H1 (cell line): ENCODE data around the gene EPB42. TPM values are rescaled to one million over a fixed set of nuclear protein-coding genes. Genes with fewer than 3 reads are reported as not detected.
"Not testable (repeated sequence)": the region's sequence is repeated elsewhere in the genome, so short reads cannot be mapped to it uniquely, and the experiment has no call there.

ENCODE experiments used
- CTCF ChIA-PET: fragments of 300-600 bp; sonication (Branson Sonifier 250); formaldehyde crosslinking; loops from one replicate; lab custom pipeline; 2021; ENCODE audit not compliant: partially characterized antibody; lab: Charles Lee
- POLR2A ChIA-PET: fragments of 300-600 bp; sonication (Branson Sonifier 250); formaldehyde crosslinking; loops from one replicate; lab custom pipeline; 2021; ENCODE audit warnings: inconsistent platforms; ENCODE audit not compliant: partially characterized antibody; lab: Charles Lee
- DNase-seq, 2 experiments: peaks; one replicate each; pipeline versions ENCODE4 v3.0.0 to v3.0.0-alpha.2; 2010 to 2022; ENCODE audit warnings: low spot score in 2 of 2, low read depth in 1 of 2, mixed read lengths in 1 of 2
- FAIRE-seq: peaks from 2 replicates; lab custom pipeline; 2011; peaks lifted over from hg19 to GRCh38; lab: Jason Lieb, UNC
- H2AFZ ChIP-seq: 2 replicates; pipeline ENCODE4 v1.8.1; 2012; ENCODE audit warnings: low read length, inconsistent platforms
- H2AK5ac ChIP-seq: 2 replicates; pipeline ENCODE4 v1.6.1; 2013; ENCODE audit warnings: low read depth, low read length
- H2BK120ac ChIP-seq: replicated peaks from 2 replicates; pipeline ENCODE3; 2013; ENCODE audit warnings: low read depth, low read length, inconsistent platforms
- H2BK12ac ChIP-seq: 2 replicates; pipeline ENCODE4 v1.6.1; 2013; ENCODE audit warnings: low read depth, low read length
- H2BK15ac ChIP-seq: 2 replicates; pipeline ENCODE4 v1.6.1; 2013; ENCODE audit warnings: low read length
- H2BK20ac ChIP-seq: 2 replicates; pipeline ENCODE4 v1.6.1; 2013; ENCODE audit warnings: low read length
- H2BK5ac ChIP-seq: 2 replicates; pipeline ENCODE4 v1.6.1; 2013; ENCODE audit warnings: low read depth, low read length
- H3K14ac ChIP-seq: 2 replicates; pipeline ENCODE4 v1.6.1; 2013; ENCODE audit warnings: inconsistent platforms; ENCODE audit not compliant: insufficient read length
- H3K18ac ChIP-seq: 2 replicates; pipeline ENCODE4 v1.6.1; 2013; ENCODE audit warnings: low read length; ENCODE audit errors: extremely low read depth
- H3K23ac ChIP-seq: 2 replicates; pipeline ENCODE4 v1.6.1; 2013; ENCODE audit warnings: inconsistent platforms; ENCODE audit not compliant: insufficient read length
- H3K23me2 ChIP-seq: 2 replicates; pipeline ENCODE4 v1.6.1; 2013; ENCODE audit warnings: low read depth, low read length
- H3K27ac ChIP-seq: 2 replicates; pipeline ENCODE4 v1.6.1; 2011; ENCODE audit warnings: low read depth, low read length, inconsistent platforms
- H3K27me3 ChIP-seq, 4 experiments: replicated peaks in 1 of 4; 1 replicate in 1 of 4; 2 replicates in 3 of 4; pipeline versions ENCODE4 v1.6.1 to v1.8.1; 2011 to 2013; ENCODE audit warnings: low read length in 3 of 4, mild to moderate bottlenecking in 3 of 4, inconsistent platforms in 2 of 4, mixed read lengths in 2 of 4, moderate library complexity in 1 of 4; ENCODE audit not compliant: control insufficient read depth in 3 of 4, insufficient read depth in 3 of 4; ENCODE audit errors: extremely low read depth in 1 of 4
- H3K36me3 ChIP-seq, 4 experiments: 2 replicates each; pipeline versions ENCODE4 v1.6.1 to v1.8.1; 2011 to 2013; ENCODE audit warnings: mild to moderate bottlenecking in 4 of 4, low read length in 3 of 4, moderate library complexity in 2 of 4, control low read depth in 1 of 4, inconsistent platforms in 1 of 4; ENCODE audit not compliant: insufficient read depth in 4 of 4, control insufficient read depth in 2 of 4
- H3K4ac ChIP-seq: replicated peaks from 2 replicates; pipeline ENCODE3; 2013; ENCODE audit warnings: low read length, low read depth, mixed read lengths, inconsistent platforms; ENCODE audit not compliant: insufficient read length
- H3K4me1 ChIP-seq, 4 experiments: replicated peaks in 1 of 4; 1 replicate in 1 of 4; 2 replicates in 3 of 4; pipeline versions ENCODE4 v1.6.1 to v1.8.1; 2011 to 2013; ENCODE audit warnings: low read length in 3 of 4, inconsistent platforms in 2 of 4, mixed read lengths in 1 of 4; ENCODE audit not compliant: insufficient read depth in 4 of 4, control insufficient read depth in 3 of 4
- H3K4me2 ChIP-seq, 2 experiments: 2 replicates each; pipeline versions ENCODE4 v1.6.1 to v1.8.1; 2011 to 2013; ENCODE audit warnings: low read depth in 2 of 2, low read length in 2 of 2, control low read depth in 1 of 2, inconsistent platforms in 1 of 2, mild to moderate bottlenecking in 1 of 2; ENCODE audit not compliant: insufficient read depth in 1 of 2
- H3K4me3 ChIP-seq, 4 experiments: fragments of 200-600, 300-600 bp in 1 of 4; sonication (generic), shearing (Covaris generic), sonication (Bioruptor Twin) in 1 of 4; 2 replicates each; pipeline versions ENCODE4 v1.5.1 to v1.8.1; 2011 to 2016; ENCODE audit warnings: low read length in 4 of 4, low read depth in 3 of 4, control low read depth in 2 of 4, inconsistent platforms in 2 of 4, mild to moderate bottlenecking in 2 of 4, mixed read lengths in 1 of 4, moderate library complexity in 1 of 4; ENCODE audit not compliant: insufficient read depth in 2 of 4; ENCODE audit errors: extremely low read depth in 1 of 4
- H3K56ac ChIP-seq: replicated peaks from 2 replicates; pipeline ENCODE3; 2013; ENCODE audit warnings: low read depth, mild to moderate bottlenecking, mixed read lengths, low read length, inconsistent platforms; ENCODE audit not compliant: insufficient read length
- H3K79me1 ChIP-seq: 2 replicates; pipeline ENCODE4 v1.6.1; 2013; ENCODE audit warnings: low read depth, low read length, control low read depth
- H3K79me2 ChIP-seq, 2 experiments: 2 replicates each; pipeline versions ENCODE4 v1.6.1 to v1.8.1; 2012 to 2013; ENCODE audit warnings: low read length in 2 of 2, mild to moderate bottlenecking in 2 of 2, inconsistent platforms in 1 of 2; ENCODE audit not compliant: insufficient read depth in 2 of 2, control insufficient read depth in 1 of 2
- H3K9ac ChIP-seq, 4 experiments: replicated peaks in 1 of 4; 1 replicate in 1 of 4; 2 replicates in 3 of 4; pipeline versions ENCODE4 v1.6.1 to v1.8.1; 2011 to 2013; ENCODE audit warnings: low read depth in 3 of 4, low read length in 3 of 4, control low read depth in 2 of 4, mild to moderate bottlenecking in 2 of 4, moderate library complexity in 2 of 4, inconsistent platforms in 1 of 4; ENCODE audit errors: extremely low read depth in 1 of 4
- H3K9me3 ChIP-seq, 2 experiments: 2 replicates each; pipeline versions ENCODE4 v1.6.1 to v1.8.1; 2012 to 2013; ENCODE audit warnings: mild to moderate bottlenecking in 2 of 2, moderate library complexity in 2 of 2, control low read depth in 1 of 2, inconsistent platforms in 1 of 2, low read depth in 1 of 2, low read length in 1 of 2, mixed read lengths in 1 of 2; ENCODE audit not compliant: insufficient read depth in 2 of 2
- H4K20me1 ChIP-seq, 2 experiments: replicated peaks in 1 of 2; 2 replicates each; pipeline versions ENCODE3 to v1.8.1; 2011 to 2013; ENCODE audit warnings: inconsistent platforms in 2 of 2, low read length in 2 of 2, mild to moderate bottlenecking in 1 of 2; ENCODE audit not compliant: insufficient read depth in 2 of 2, control insufficient read depth in 1 of 2
- H4K5ac ChIP-seq: 2 replicates; pipeline ENCODE4 v1.6.1; 2013; ENCODE audit warnings: low read length, low read depth, mixed read lengths, inconsistent platforms; ENCODE audit not compliant: insufficient read length
- H4K8ac ChIP-seq: 2 replicates; pipeline ENCODE4 v1.8.0; 2013; ENCODE audit warnings: mild to moderate bottlenecking, moderate library complexity, low read length, inconsistent platforms; ENCODE audit not compliant: insufficient read depth; ENCODE audit errors: extremely low read depth
- H4K91ac ChIP-seq: replicated peaks from 2 replicates; pipeline ENCODE3; 2013; ENCODE audit warnings: low read length, mixed read lengths, inconsistent platforms; ENCODE audit not compliant: insufficient read length
- ATF2 ChIP-seq: IDR thresholded peaks from 2 replicates; pipeline ENCODE4 v1.6.1; 2012; ENCODE audit warnings: low read length, inconsistent platforms
- CEBPB ChIP-seq: IDR thresholded peaks from 2 replicates; pipeline ENCODE4 v1.6.1; 2012; ENCODE audit warnings: low read depth, low read length
- GABPA ChIP-seq: IDR thresholded peaks from 2 replicates; pipeline ENCODE4 v1.6.1; 2011; ENCODE audit warnings: mild to moderate bottlenecking, low read length, moderate library complexity, borderline replicate concordance; ENCODE audit not compliant: insufficient read depth
- RNF2 ChIP-seq: fragments of 200-900, 300-1000 bp; sonication (generic); IDR thresholded peaks from 2 replicates; pipeline ENCODE4 v1.7.1; 2016; ENCODE audit warnings: borderline replicate concordance, low read depth, mild to moderate bottlenecking, antibody characterized with exemption, low read length; ENCODE audit not compliant: poor library complexity, severe bottlenecking; ENCODE audit errors: missing control alignments
- TAF7 ChIP-seq: optimal IDR thresholded peaks from 2 replicates; pipeline ENCODE3; 2011; ENCODE audit warnings: low read depth, mild to moderate bottlenecking, inconsistent platforms, low read length, moderate library complexity, borderline replicate concordance
- WGBS, 2 experiments: shearing (Covaris generic) in 1 of 2; methylation state at CpG; one replicate each; pipeline versions ENCODE4 v1.1.6 to v1.1.7; 2013 to 2015; ENCODE audit warnings: low lambda C conversion rate in 2 of 2, mixed read lengths in 2 of 2, inconsistent platforms in 1 of 2, low coverage in 1 of 2, missing lambda C conversion rate in 1 of 2; ENCODE audit not compliant: insufficient replicate concordance in 2 of 2, insufficient coverage in 1 of 2, insufficient read length in 1 of 2; ENCODE audit errors: extremely low coverage in 1 of 2, missing lambda C conversion rate in 1 of 2; 5-methylcytosine and 5-hydroxymethylcytosine counted together
- polyA plus RNA-seq, 7 experiments: library from polyadenylated mRNA; depleted of rRNA in 3 of 7; stranded (reverse) in 5 of 7; unstranded in 2 of 7; fragments of >200 nt in 5 of 7; fragments of 200-250 nt in 2 of 7; gene quantifications; 1 replicate in 5 of 7; 2 replicates in 1 of 7; 4 replicates in 1 of 7; pipeline versions ENCODE4 v1.2.1 to v1.2.3, GENCODE V29; 2011 to 2013; ENCODE audit warnings: missing spikeins in 2 of 7, mixed read lengths in 2 of 7
- total RNA-seq: library from RNA; stranded (reverse); fragmentation: NEBNext Ultra II Directional; extraction: Animal tissue kit (Norgen Biotek cat#: 25700); gene quantifications from 2 replicates; pipeline ENCODE4 v1.2.1, GENCODE V29; 2021

Gene EPB42
- total and polyA plus RNA-seq, 2 of the 8 experiments (the other 6 are each of a cell fraction or from before 2014, with no cell fraction given): not detected

DNA sequence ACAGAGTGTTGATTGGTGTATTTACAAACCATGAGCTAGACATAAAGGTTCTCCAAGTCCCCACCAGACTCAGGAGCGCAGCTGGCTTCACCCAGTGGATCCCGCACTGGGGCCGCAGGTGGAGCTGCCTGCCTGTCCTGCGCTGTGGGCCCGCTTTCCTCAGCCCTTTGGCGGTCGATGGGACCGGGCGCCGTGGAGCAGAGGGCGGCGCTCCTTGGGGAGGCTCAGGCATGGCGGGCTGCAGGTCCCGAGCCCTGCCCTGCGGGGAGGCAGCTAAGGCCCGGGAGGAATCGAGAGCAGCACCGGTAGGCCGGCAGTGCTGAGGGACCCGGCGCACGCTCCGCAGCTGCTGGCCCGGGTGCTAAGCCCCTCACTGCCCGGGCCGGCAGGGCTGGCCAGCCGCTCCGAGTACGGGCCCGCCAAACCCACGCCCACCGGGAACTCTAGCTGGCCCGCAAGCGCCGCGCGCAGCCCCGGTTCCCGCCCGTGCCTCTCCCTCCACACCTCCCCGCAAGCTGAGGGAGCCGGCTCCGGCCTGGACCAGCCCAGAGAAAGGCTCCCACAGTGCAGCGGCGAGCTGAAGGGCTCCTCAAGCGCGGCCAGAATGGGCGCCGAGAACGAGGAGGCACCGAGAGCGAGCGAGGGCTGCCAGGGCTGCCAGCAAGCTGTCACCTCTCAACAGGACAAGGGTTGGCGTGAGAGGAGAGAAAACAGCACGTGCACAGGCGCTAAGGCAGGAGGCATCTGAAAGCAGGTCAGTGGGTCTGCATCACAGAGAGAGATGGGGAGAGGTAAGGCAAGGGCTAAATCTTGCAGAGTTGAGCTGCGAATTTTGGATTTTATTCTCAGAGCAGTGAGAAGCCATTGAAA is 5.9 kb upstream of the EPB42 start (continued):
- TF ChIP-seq CEBPB (no peak), RNF2 (no peak), GABPA (no peak), TAF7 (no peak), ATF2 (no peak)

DNA sequence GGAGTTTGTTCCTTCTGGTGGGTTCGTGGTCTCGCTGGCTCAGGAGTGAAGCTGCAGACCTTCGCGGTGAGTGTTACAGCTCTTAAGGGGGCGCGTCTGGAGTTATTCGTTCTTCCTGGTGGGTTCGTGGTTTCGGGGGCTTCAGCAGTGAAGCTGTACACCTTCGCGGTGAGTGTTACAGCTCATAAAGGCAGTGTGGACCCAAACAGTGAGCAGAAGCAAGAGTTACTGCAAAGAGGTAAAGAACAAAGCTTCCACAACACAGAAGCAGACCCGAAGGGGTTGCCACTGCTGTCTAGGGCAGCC is 5.1 kb upstream of the EPB42 start:
- H3K27me3 ChIP-seq, H2BK15ac ChIP-seq, H3K4me1 ChIP-seq, H2BK20ac ChIP-seq, H3K27ac ChIP-seq, H3K14ac ChIP-seq, H3K9me3 ChIP-seq, H3K23ac ChIP-seq, H3K79me1 ChIP-seq, H3K4me2 ChIP-seq, H3K4me3 ChIP-seq, H3K4ac ChIP-seq, FAIRE-seq, DNase-seq, H3K23me2 ChIP-seq, H3K9ac ChIP-seq, H2AFZ ChIP-seq, H3K18ac ChIP-seq, H3K36me3 ChIP-seq, H2BK120ac ChIP-seq, H3K79me2 ChIP-seq, H2BK5ac ChIP-seq, H4K8ac ChIP-seq, H2AK5ac ChIP-seq, H4K20me1 ChIP-seq, H4K5ac ChIP-seq, H2BK12ac ChIP-seq, H4K91ac ChIP-seq, H3K56ac ChIP-seq: not testable (repeated sequence)
- CTCF ChIA-PET: interaction anchor here (0.6 to 9.7 kb wide), 38 partner anchors 9 to 674 kb away, joined by 3 to 178 read pairs (median 6); partner anchors contain the start of genes TGM5 and TGM7
- POLR2A ChIA-PET: interaction anchor here (0.7 to 1.2 kb wide), 2 partner anchors 9 to 18 kb away, joined by 3 read pairs; no protein-coding TSS in a partner anchor
- WGBS, 2 experiments: 91% methylated on average over 12 of the region's 12 CpGs; no CpG with 5 or more reads in 1 of the 2 experiments
